Cortex of kidney (tissue), 1 donor: ENCODE data around the gene SSH2.

Source experiments
- DNase-seq: peaks from one replicate; lab custom pipeline; 2025; lab: John Stamatoyannopoulos, UW

Gene SSH2

GRCh38 chr17:29576214-29577000, 353.6 kb downstream of the SSH2 start:
- no peak for DNase-seq
